ENCODE data around the gene SPRR5.

SPRR5 gene

GRCh38 chr1:152951711-152952110, 4.7 kb downstream of the SPRR5 start:
- no peak for DNase-seq

- no peak for DNase-seq
Measured at GRCh38 chr1:152953761-152954160, 6.8 kb downstream of the SPRR5 start.

- no peak for DNase-seq
Measured at GRCh38 chr1:152954436-152954835, 7.4 kb downstream of the SPRR5 start.

- no peak for DNase-seq
Measured at GRCh38 chr1:152957561-152957960, 10.6 kb downstream of the SPRR5 start.

- no peak for DNase-seq
Measured at GRCh38 chr1:152959273-152959672, 12.3 kb downstream of the SPRR5 start.

- DNase-seq: no peak
Measured at GRCh38 chr1:152959801-152960451, 12.9 kb downstream of the SPRR5 start.

GRCh38 chr1:152960452-152961044, 13.5 kb downstream of the SPRR5 start:
- DNase-seq: no peak

GRCh38 chr1:152961226-152961891, 14.4 kb downstream of the SPRR5 start:
- DNase-seq: no peak

- DNase-seq: no peak
Measured at GRCh38 chr1:152962876-152963415, 15.9 kb downstream of the SPRR5 start.

- DNase-seq: no peak
Measured at GRCh38 chr1:152964536-152964935, 17.5 kb downstream of the SPRR5 start.

GRCh38 chr1:152965853-152966252, 18.8 kb downstream of the SPRR5 start:
- no peak for DNase-seq

- no peak for DNase-seq
Measured at GRCh38 chr1:152967201-152967600, 20.2 kb downstream of the SPRR5 start.

- DNase-seq: no peak
Measured at GRCh38 chr1:152968248-152968647, 21.2 kb downstream of the SPRR5 start.

GRCh38 chr1:152969036-152969435, 22.0 kb downstream of the SPRR5 start:
- DNase-seq: no peak

GRCh38 chr1:152970495-152970894, 23.5 kb downstream of the SPRR5 start, which contains the start of gene SPRR4:
SPRR4 (plus strand) TSS chr1:152970648; CDS start chr1:152971891, 1,243 bp downstream.
- DNase-seq: no peak

- no peak for DNase-seq
Measured at GRCh38 chr1:152972196-152972886, 25.3 kb downstream of the SPRR5 start.

GRCh38 chr1:152976688-152977087, 29.7 kb downstream of the SPRR5 start:
- DNase-seq: no peak

GRCh38 chr1:152977614-152978013, 30.6 kb downstream of the SPRR5 start:
- DNase-seq: no peak

- DNase-seq: no peak
Measured at GRCh38 chr1:152980676-152981075, 33.7 kb downstream of the SPRR5 start.

- no peak for DNase-seq
Measured at GRCh38 chr1:152981146-152981871, 34.3 kb downstream of the SPRR5 start.

GRCh38 chr1:152982076-152982475, 35.1 kb downstream of the SPRR5 start:
- DNase-seq: no peak

- no peak for DNase-seq
Measured at GRCh38 chr1:152983234-152983633, 36.2 kb downstream of the SPRR5 start.

GRCh38 chr1:152983743-152984142, 36.7 kb downstream of the SPRR5 start, which contains the start of gene SPRR1A:
SPRR1A (plus strand) TSS chr1:152984081; CDS start chr1:152985231, 1,150 bp downstream.
- no peak for DNase-seq
